Suppressor macrophage treated with lipopolysaccharide for 1 hour (primary cell): ENCODE results near the gene LHX4.
A peak's percentile ranks its signal among the peaks of the same experiment; 100 is the strongest.

Source experiments
- DNase-seq, 3 donors: peaks; one replicate each; pipeline ENCODE4 v3.0.0-alpha.2; 2020 to 2022

LHX4 gene

GRCh38 chr1:180259431-180260338 is 29.6 kb downstream of the LHX4 start:
- DNase-seq = no peak

- no peak for DNase-seq
Measured at GRCh38 chr1:180260541-180260940, 30.5 kb downstream of the LHX4 start.

- DNase-seq = no peak
Measured at GRCh38 chr1:180261030-180261429, 31.0 kb downstream of the LHX4 start.

GRCh38 chr1:180261524-180262155 is 31.6 kb downstream of the LHX4 start:
- DNase-seq = no peak

GRCh38 chr1:180262628-180263488 is 32.8 kb downstream of the LHX4 start:
- no peak for DNase-seq

- no peak for DNase-seq
Measured at GRCh38 chr1:180264595-180264994, 34.5 kb downstream of the LHX4 start.

GRCh38 chr1:180265201-180265600 is 35.1 kb downstream of the LHX4 start:
- DNase-seq = no peak

GRCh38 chr1:180265871-180266270 is 35.8 kb downstream of the LHX4 start:
- no peak for DNase-seq

GRCh38 chr1:180266275-180267210 is 36.5 kb downstream of the LHX4 start:
- DNase-seq = no peak

GRCh38 chr1:180267211-180267561 is 37.1 kb downstream of the LHX4 start:
- no peak for DNase-seq

- no peak for DNase-seq
Measured at GRCh38 chr1:180267761-180268555, 37.9 kb downstream of the LHX4 start.

- no peak for DNase-seq
Measured at GRCh38 chr1:180268556-180269075, 38.6 kb downstream of the LHX4 start.

- DNase-seq = peak; percentile 70 to 76 (median 74)
Measured at GRCh38 chr1:180269645-180270529, 39.8 kb downstream of the LHX4 start.

- DNase-seq = no peak
Measured at GRCh38 chr1:180270530-180271271, 40.6 kb downstream of the LHX4 start.

- no peak for DNase-seq
Measured at GRCh38 chr1:180271272-180272255, 41.5 kb downstream of the LHX4 start.

- DNase-seq = no peak
Measured at GRCh38 chr1:180272395-180272794, 42.3 kb downstream of the LHX4 start.

GRCh38 chr1:180273066-180273465 is 43.0 kb downstream of the LHX4 start:
- no peak for DNase-seq

- DNase-seq = no peak
Measured at GRCh38 chr1:180274221-180274620, 44.2 kb downstream of the LHX4 start.
